ENCODE measurements around the gene STRN3. TPM values are rescaled to one million over a fixed set of nuclear protein-coding genes. Genes with fewer than 3 reads are reported as not detected.

The STRN3 gene
- total RNA-seq, 2 donors from 2014 or later: 20.3 to 35.7 TPM

GRCh38 chr14:31026450-31027235 is 464 bp upstream of the STRN3 start:
- peaks cover 27 to 34% of the 10 kb centered on the region in 2 donors for H3K4me1 Mint-ChIP-seq (ENCODE audit: low read depth in 2 of 2)
- peaks cover under 1% of the 10 kb centered on the region for H3K36me3 Mint-ChIP-seq
- H3K27ac Mint-ChIP-seq: peak overlapping the region; percentile 94 to 96
- no peaks in the 10 kb centered on the region for H3K27me3 Mint-ChIP-seq
- peak; percentile 94 for DNase-seq (ENCODE audit: low spot score)
- H3K9me3 Mint-ChIP-seq: no peaks in the 10 kb centered on the region
- peak overlapping the region; percentile 98 for H3K4me3 Mint-ChIP-seq
- peak; percentile 99 for ATAC-seq

GRCh38 chr14:31025367-31026076 is 657 bp downstream of the STRN3 start, which contains the start of gene AP4S1:
TSS of gene AP4S1 (plus strand) at chr14:31025649. CDS start at chr14:31066197, 40,548 bp downstream.
- Mint-ChIP-seq H3K9me3 (no peaks in the 10 kb centered on the region), H3K36me3 (peaks cover 6% of the 10 kb centered on the region), H3K4me1 (ENCODE audit: low read depth in 2 of 2) (peaks cover 30 to 36% of the 10 kb centered on the region in 2 donors), H3K27me3 (no peaks in the 10 kb centered on the region), H3K4me3 (peak within 1 kb of the TSS; percentile 98), H3K27ac (peak within 1 kb of the TSS; percentile 94 to 96)
- ATAC-seq (peak; percentile 3 to 26), DNase-seq (ENCODE audit: low spot score) (no peak)

- DNase-seq (ENCODE audit: low spot score): no peak
- Mint-ChIP-seq H3K9me3 (no peaks in the 10 kb centered on the region), H3K4me1 (ENCODE audit: low read depth in 2 of 2) (peaks cover 34 to 36% of the 10 kb centered on the region in 2 donors), H3K27ac (peak overlapping the region; percentile 79 to 94), H3K27me3 (no peaks in the 10 kb centered on the region), H3K4me3 (peak overlapping the region; percentile 91), H3K36me3 (peaks cover 6% of the 10 kb centered on the region)
- ATAC-seq: no peak
Measured at GRCh38 chr14:31024577-31025366, 1.4 kb downstream of the STRN3 start.

GRCh38 chr14:31024010-31024480 is 2.1 kb downstream of the STRN3 start:
- ATAC-seq: no peak
- H3K27ac Mint-ChIP-seq: peak overlapping the region in 1 of 2 donors; percentile 3
- no peak for DNase-seq (ENCODE audit: low spot score)
- peak overlapping the region; percentile 91 for H3K4me3 Mint-ChIP-seq
- no peaks in the 10 kb centered on the region for H3K27me3 Mint-ChIP-seq
- no peaks in the 10 kb centered on the region for H3K9me3 Mint-ChIP-seq
- peaks cover 6% of the 10 kb centered on the region for H3K36me3 Mint-ChIP-seq
- H3K4me1 Mint-ChIP-seq (ENCODE audit: low read depth in 2 of 2): peaks cover 31% of the 10 kb centered on the region in 2 donors

GRCh38 chr14:31022386-31022785 is 3.8 kb downstream of the STRN3 start:
- DNase-seq (ENCODE audit: low spot score) (no peak), ATAC-seq (no peak)
- peaks cover 29 to 33% of the 10 kb centered on the region in 2 donors for H3K4me1 Mint-ChIP-seq (ENCODE audit: low read depth in 2 of 2)
- no peak overlapping the region for H3K4me3 Mint-ChIP-seq
- H3K36me3 Mint-ChIP-seq: peaks cover 6% of the 10 kb centered on the region
- H3K27me3 Mint-ChIP-seq: no peaks in the 10 kb centered on the region
- H3K27ac Mint-ChIP-seq: no peak overlapping the region
- H3K9me3 Mint-ChIP-seq: no peaks in the 10 kb centered on the region

- H3K27ac Mint-ChIP-seq: no peak overlapping the region
- H3K36me3 Mint-ChIP-seq: peaks cover 6% of the 10 kb centered on the region
- H3K4me1 Mint-ChIP-seq (ENCODE audit: low read depth in 2 of 2): peaks cover 22 to 28% of the 10 kb centered on the region in 2 donors
- no peaks in the 10 kb centered on the region for H3K27me3 Mint-ChIP-seq
- DNase-seq (ENCODE audit: low spot score) (no peak), ATAC-seq (no peak)
- no peak overlapping the region for H3K4me3 Mint-ChIP-seq
- H3K9me3 Mint-ChIP-seq: no peaks in the 10 kb centered on the region
Measured at GRCh38 chr14:31021576-31021949, 4.6 kb downstream of the STRN3 start.

- DNase-seq (ENCODE audit: low spot score) (no peak), ATAC-seq (no peak)
- Mint-ChIP-seq H3K27me3 (no peaks in the 10 kb centered on the region), H3K4me3 (no peak overlapping the region), H3K9me3 (no peaks in the 10 kb centered on the region), H3K36me3 (peaks cover 6% of the 10 kb centered on the region), H3K27ac (no peak overlapping the region), H3K4me1 (ENCODE audit: low read depth in 2 of 2) (peaks cover 22 to 31% of the 10 kb centered on the region in 2 donors)
Measured at GRCh38 chr14:31020834-31021575, 5.2 kb downstream of the STRN3 start.

- Mint-ChIP-seq H3K27ac (no peak overlapping the region), H3K9me3 (no peaks in the 10 kb centered on the region), H3K4me1 (ENCODE audit: low read depth in 2 of 2) (peaks cover 6 to 16% of the 10 kb centered on the region in 2 donors), H3K36me3 (peaks cover 6% of the 10 kb centered on the region), H3K27me3 (no peaks in the 10 kb centered on the region), H3K4me3 (no peak overlapping the region)
- DNase-seq (ENCODE audit: low spot score): no peak
- no peak for ATAC-seq
Measured at GRCh38 chr14:31018057-31018645, 8.0 kb downstream of the STRN3 start.

GRCh38 chr14:31013841-31014240 is 12.3 kb downstream of the STRN3 start:
- no peaks in the 10 kb centered on the region for H3K9me3 Mint-ChIP-seq
- no peak for DNase-seq (ENCODE audit: low spot score)

GRCh38 chr14:31010935-31011334 is 15.2 kb downstream of the STRN3 start:
- Mint-ChIP-seq H3K4me1 (ENCODE audit: low read depth in 2 of 2) (peaks cover 0 to 10% of the 10 kb centered on the region in 2 donors), H3K27me3 (no peaks in the 10 kb centered on the region), H3K36me3 (no peaks in the 10 kb centered on the region), H3K9me3 (no peaks in the 10 kb centered on the region), H3K27ac (no peak overlapping the region), H3K4me3 (no peak overlapping the region)
- DNase-seq (ENCODE audit: low spot score) (no peak), ATAC-seq (no peak)

More at GRCh38 chr14:31013841-31014240, 12.3 kb downstream of the STRN3 start:
- no peak for ATAC-seq
- H3K36me3 Mint-ChIP-seq: no peaks in the 10 kb centered on the region
- no peaks in the 10 kb centered on the region for H3K27me3 Mint-ChIP-seq
- peaks cover 0 to 15% of the 10 kb centered on the region in 2 donors for H3K4me1 Mint-ChIP-seq (ENCODE audit: low read depth in 2 of 2)
- no peak overlapping the region for H3K27ac Mint-ChIP-seq
- H3K4me3 Mint-ChIP-seq: no peak overlapping the region

- H3K9me3 Mint-ChIP-seq: no peaks in the 10 kb centered on the region
- ATAC-seq (no peak), DNase-seq (ENCODE audit: low spot score) (no peak)
- H3K4me1 Mint-ChIP-seq (ENCODE audit: low read depth in 2 of 2): peaks cover 0 to 10% of the 10 kb centered on the region in 2 donors
- H3K27ac Mint-ChIP-seq: no peak overlapping the region
- no peak overlapping the region for H3K4me3 Mint-ChIP-seq
- no peaks in the 10 kb centered on the region for H3K36me3 Mint-ChIP-seq
- H3K27me3 Mint-ChIP-seq: no peaks in the 10 kb centered on the region
Measured at GRCh38 chr14:31009836-31010574, 16.2 kb downstream of the STRN3 start.

GRCh38 chr14:31006703-31007102 is 19.5 kb downstream of the STRN3 start:
- no peak for DNase-seq (ENCODE audit: low spot score)
- Mint-ChIP-seq H3K36me3 (no peaks in the 10 kb centered on the region), H3K4me1 (ENCODE audit: low read depth in 2 of 2) (peaks cover 7 to 8% of the 10 kb centered on the region in 2 donors), H3K4me3 (no peak overlapping the region), H3K27ac (no peak overlapping the region), H3K27me3 (no peaks in the 10 kb centered on the region), H3K9me3 (no peaks in the 10 kb centered on the region)
- ATAC-seq: no peak
